ENCODE measurements around the gene HNMT.

- TF ChIP-seq CTCF (IDR thresholded peaks at IDR 0.05 in 4 of 5, conservative IDR thresholded peaks at IDR 0.05 in 1 of 5) (no peak), POLR2A (IDR thresholded peaks at IDR 0.05) (no peak)
Measured at GRCh38 chr2:138032334-138032733, 68.1 kb downstream of the HNMT start.

Measured in gastrocnemius medialis (tissue), 4 donors.